KBM-7 (cell line): ENCODE measurements around the gene SLCO2A1.

Experiments used
- DNase-seq: peaks from one replicate; pipeline ENCODE4 v3.0.0-alpha.2; 2015
- in situ Hi-C: fragments of 300-500 bp; cut with MboI; formaldehyde crosslinking; loops from 2 replicates; pipeline ENCODE4 v1.14.3; 2020; ENCODE audit warnings: low sequenced_read_pairs, low pct_unique_long_range_greater_than_20kb, mixed read lengths

The SLCO2A1 gene

GRCh38 chr3:134008630-134009156 is 21.0 kb downstream of the SLCO2A1 start:
- no peak for DNase-seq

GRCh38 chr3:134007819-134008218 is 21.9 kb downstream of the SLCO2A1 start:
- DNase-seq = no peak
- in situ Hi-C loops = no loop called here

More at GRCh38 chr3:134008630-134009156, 21.0 kb downstream of the SLCO2A1 start:
- in situ Hi-C loops = no loop called here

- no peak for DNase-seq
- in situ Hi-C loops = no loop called here
Measured at GRCh38 chr3:134004841-134005240, 24.9 kb downstream of the SLCO2A1 start.

GRCh38 chr3:134003066-134003465 is 26.7 kb downstream of the SLCO2A1 start:
- in situ Hi-C loops = no loop called here

GRCh38 chr3:134002306-134002705 is 27.4 kb downstream of the SLCO2A1 start:
- in situ Hi-C loops = no loop called here
- no peak for DNase-seq

More at GRCh38 chr3:134003066-134003465, 26.7 kb downstream of the SLCO2A1 start:
- DNase-seq = no peak

- in situ Hi-C loops = no loop called here
- DNase-seq = no peak
Measured at GRCh38 chr3:134001251-134001650, 28.5 kb downstream of the SLCO2A1 start.

GRCh38 chr3:133999891-134000685 is 29.6 kb downstream of the SLCO2A1 start:
- in situ Hi-C loops = no loop called here
- no peak for DNase-seq

GRCh38 chr3:133998691-133999241 is 31.0 kb downstream of the SLCO2A1 start:
- DNase-seq = no peak
- in situ Hi-C loops = no loop called here

- no peak for DNase-seq
- in situ Hi-C loops = no loop called here
Measured at GRCh38 chr3:133997871-133998635, 31.7 kb downstream of the SLCO2A1 start.

- in situ Hi-C loops = no loop called here
- DNase-seq = no peak
Measured at GRCh38 chr3:133996996-133997395, 32.7 kb downstream of the SLCO2A1 start.

GRCh38 chr3:133996251-133996661 is 33.5 kb downstream of the SLCO2A1 start:
- no peak for DNase-seq
- in situ Hi-C loops = no loop called here

- in situ Hi-C loops = no loop called here
- no peak for DNase-seq
Measured at GRCh38 chr3:133995264-133995663, 34.5 kb downstream of the SLCO2A1 start.

GRCh38 chr3:133994166-133994890 is 35.4 kb downstream of the SLCO2A1 start:
- in situ Hi-C loops = no loop called here

GRCh38 chr3:133992951-133993620 is 36.6 kb downstream of the SLCO2A1 start:
- no peak for DNase-seq
- in situ Hi-C loops = no loop called here

More at GRCh38 chr3:133994166-133994890, 35.4 kb downstream of the SLCO2A1 start:
- no peak for DNase-seq

GRCh38 chr3:133992381-133992780 is 37.3 kb downstream of the SLCO2A1 start:
- in situ Hi-C loops = no loop called here
- DNase-seq = no peak

- in situ Hi-C loops = no loop called here
- peak; percentile 82 for DNase-seq
Measured at GRCh38 chr3:133991637-133992036, 38.1 kb downstream of the SLCO2A1 start.

- in situ Hi-C loops = no loop called here
- no peak for DNase-seq
Measured at GRCh38 chr3:133991209-133991608, 38.5 kb downstream of the SLCO2A1 start.

GRCh38 chr3:133989936-133990702 is 39.6 kb downstream of the SLCO2A1 start:
- in situ Hi-C loops = no loop called here
- peak; percentile 14 for DNase-seq
